UCSD-AML1 (cell line): ENCODE data around the gene CDYL.
"Not testable (repeated sequence)": the region's sequence is repeated elsewhere in the genome, so short reads cannot be mapped to it uniquely, and the experiment has no call there.

Source experiments
- DNase-seq: peaks from one replicate; lab custom pipeline; 2025; ENCODE audit not compliant: unreplicated experiment; lab: John Stamatoyannopoulos, UW

CDYL gene

GRCh38 chr6:4829089-4829488 lies 52.9 kb downstream of the CDYL start:
- no peak for DNase-seq

DNA sequence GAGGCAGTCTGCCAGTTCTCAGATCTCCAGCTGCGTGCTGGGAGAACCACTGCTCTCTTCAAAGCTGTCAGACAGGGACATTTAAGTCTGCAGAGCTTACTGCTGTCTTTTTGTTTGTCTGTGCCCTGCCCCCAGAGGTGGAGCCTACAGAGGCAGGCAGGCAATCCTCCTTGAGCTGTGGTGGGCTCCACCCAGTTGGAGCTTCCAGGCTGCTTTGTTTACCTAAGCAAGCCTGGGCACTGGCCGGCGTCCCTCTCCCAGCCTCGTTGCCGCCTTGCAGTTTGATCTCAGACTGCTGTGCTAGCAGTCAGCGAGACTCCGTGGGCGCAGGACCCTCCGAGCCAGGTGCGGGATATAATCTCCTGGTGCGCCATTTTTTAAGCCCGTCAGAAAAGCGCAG lies 59.3 kb downstream of the CDYL start:
- DNase-seq: not testable (repeated sequence)

DNA sequence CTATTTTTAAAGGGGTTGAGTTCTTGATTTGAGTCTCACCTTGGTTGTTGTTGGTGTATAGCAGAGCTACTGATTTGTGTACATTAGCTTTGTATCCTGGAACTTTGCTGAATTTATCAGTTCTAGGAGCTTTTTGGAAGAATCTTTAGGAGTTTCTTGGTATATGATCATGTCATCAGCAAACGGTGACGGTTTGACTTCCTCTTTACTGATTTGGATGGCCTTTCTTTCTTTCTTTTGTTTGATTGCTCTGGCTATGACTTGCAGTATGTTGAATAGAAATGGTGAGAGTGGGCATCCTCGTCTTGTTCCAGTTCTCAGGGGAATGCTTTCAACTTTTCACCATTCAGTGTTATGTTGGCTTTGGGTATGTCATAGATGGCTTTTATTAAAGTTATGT lies 64.0 kb downstream of the CDYL start:
- no peak for DNase-seq

DNA sequence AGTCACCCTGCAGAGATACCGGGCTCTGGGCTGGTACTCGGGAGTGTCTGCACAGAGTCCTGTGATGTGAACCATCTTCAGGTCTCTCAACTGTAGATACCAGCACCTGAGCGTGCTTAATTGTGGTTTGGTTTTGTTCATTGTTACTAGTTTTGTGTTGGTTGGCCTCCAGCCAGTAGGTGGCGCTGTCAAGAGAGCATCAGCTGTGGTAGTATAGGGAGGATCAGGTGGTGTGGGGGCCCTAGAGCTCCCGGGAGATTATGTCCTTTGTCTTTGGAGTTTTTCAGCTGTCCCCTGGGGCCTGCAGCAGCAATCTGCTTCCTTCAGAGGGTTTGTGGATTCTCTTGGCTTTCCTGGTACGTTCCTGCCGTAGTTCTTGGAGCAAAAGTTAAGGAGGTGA lies 67.9 kb downstream of the CDYL start:
- DNase-seq: no peak

- DNase-seq: no peak
These were observed 70.2 kb downstream of the CDYL start for GRCh38 chr6:4846387-4846786.

GRCh38 chr6:4848382-4849068 lies 72.3 kb downstream of the CDYL start:
- DNase-seq: no peak

GRCh38 chr6:4849226-4850022 lies 73.2 kb downstream of the CDYL start:
- no peak for DNase-seq

GRCh38 chr6:4851035-4851434 lies 74.8 kb downstream of the CDYL start:
- DNase-seq: no peak

- DNase-seq: not testable (repeated sequence)
These were observed 76.0 kb downstream of the CDYL start for GRCh38 chr6:4852186-4852585.

DNA sequence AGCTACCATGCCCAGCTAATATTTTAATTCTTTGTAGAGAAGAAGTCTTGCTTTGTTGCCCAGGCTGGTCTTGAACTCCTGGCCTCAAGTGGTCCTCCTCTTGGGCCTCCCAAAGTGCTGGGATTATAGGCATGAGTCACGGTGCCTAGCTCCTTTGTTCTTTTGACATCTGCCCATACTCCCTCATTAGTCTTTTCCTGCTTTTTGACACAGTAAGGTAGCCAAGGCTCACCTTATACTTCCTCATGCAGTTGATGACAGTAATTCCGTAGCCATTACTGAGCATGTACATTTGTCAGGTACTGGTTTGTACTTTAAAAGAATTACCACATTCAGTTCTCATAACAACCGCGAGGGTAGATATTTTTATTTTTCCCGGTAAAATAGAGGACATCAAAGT lies 76.7 kb downstream of the CDYL start:
- DNase-seq: no peak

DNA sequence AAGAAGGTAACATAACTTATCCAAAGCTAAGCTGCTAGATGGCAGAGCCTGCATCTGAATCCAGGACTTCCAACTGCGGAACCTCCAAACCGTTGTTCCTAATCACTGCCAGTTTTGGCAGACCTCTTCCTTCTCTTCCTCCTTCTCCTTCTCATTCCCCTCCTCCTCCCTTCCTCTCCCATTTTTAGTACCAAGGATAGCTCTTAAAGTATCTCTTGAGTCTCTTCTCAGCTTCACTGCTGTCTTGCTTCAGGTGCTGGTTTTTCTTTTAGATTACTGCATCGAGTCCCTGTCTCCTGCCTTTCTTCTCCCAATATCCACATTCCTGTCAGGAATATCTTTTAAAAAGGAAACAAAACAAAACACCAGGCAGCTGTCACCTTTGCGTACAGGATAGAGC lies 77.1 kb downstream of the CDYL start:
- no peak for DNase-seq

- no peak for DNase-seq
These were observed 77.7 kb downstream of the CDYL start for GRCh38 chr6:4853782-4854511.

DNA sequence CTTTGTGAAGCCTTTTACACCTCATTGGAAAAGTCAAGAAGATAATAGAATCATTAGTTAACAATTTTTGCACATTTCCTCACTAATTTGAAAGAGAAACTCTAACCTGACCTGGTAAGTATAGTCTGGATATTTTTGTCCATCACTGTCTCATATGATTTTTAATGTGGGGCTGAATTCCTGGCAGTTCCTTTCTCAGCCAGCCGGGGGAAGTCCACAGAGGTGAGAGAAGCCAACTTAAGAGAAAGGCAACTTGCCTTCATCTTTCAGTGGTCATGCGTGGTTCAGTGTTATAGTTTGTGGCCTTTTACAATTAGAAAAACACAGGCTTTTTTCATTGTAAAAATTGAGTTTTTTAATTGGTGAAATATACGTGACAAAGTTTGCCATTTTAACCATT lies 80.6 kb downstream of the CDYL start:
- DNase-seq: no peak

DNA sequence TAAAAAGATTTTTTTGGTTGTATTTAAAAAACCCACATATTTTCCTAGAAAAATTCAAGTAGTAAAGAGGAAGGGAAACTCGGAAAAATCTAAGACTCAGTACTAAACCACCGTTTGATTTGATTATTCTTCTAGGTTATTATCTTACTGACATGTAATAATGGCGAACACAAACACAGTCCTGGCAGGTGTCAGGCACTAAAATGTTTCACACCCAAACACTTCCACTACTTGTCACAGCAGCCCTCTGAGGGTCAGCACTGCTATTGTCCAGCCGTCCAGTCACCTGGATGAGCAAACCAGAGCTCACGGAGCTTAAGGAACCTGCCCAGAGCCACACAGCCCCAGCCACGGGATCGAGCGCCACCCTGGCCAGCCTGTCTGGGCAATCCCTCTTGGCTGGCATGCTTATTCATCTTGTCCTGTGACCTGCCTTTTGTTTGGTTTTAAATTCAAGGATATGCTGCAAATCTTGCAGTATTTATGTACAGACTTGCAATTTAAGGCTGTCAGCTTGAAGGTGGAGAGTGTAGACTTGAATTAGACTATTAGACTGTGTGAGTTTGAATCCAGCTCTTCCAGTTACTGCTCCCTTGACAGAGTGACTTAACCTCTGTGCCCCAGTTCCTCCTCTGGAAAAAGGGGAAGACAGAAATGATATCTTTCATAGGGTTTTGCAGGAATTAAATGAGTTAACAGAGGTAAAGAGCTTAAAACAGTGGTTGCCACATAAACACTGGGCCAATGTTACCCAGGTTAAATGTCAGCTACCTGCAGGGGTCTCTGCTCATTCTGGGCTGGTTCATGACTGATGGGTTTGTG lies 82.2 kb downstream of the CDYL start:
- DNase-seq: no peak

- DNase-seq: no peak
These were observed 84.2 kb downstream of the CDYL start for GRCh38 chr6:4860387-4860786.

DNA sequence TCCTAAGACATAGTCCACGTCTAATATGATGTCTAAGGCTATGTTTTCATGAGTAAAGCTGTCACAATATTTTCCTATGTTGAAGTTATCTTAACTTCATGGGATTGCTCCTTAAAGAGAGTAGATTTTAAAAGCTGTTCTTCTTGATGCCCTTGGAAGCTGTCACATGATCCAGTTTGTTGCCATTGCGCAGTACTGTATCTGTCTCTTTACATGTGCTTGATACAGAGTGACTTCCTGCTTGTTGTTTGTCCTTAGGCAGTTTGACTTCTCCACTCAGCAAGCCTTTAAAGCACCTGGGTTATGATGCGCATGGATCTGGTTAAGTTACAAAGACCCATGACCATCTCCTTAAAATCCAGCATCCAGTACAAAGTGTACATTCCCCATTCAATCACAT lies 85.4 kb downstream of the CDYL start:
- DNase-seq: no peak

DNA sequence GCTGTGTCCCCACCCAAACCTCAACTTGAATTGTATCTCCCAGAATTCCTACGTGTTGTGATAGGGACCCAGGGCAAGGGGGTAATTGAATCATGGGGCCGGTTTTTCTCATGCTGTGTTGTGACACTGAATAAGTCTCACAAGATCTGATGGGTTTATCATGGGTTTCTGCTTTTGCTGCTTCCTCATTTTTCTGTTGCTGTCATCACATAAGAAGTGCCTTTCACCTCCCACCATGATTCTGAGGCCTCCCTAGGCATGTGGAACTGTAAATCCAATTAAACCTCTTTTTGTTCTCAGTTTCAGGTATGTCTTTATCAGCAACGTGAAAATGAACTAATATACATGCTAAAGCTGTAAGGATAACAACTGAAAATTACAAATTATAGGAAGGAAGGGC lies 88.3 kb downstream of the CDYL start:
- DNase-seq: no peak

DNA sequence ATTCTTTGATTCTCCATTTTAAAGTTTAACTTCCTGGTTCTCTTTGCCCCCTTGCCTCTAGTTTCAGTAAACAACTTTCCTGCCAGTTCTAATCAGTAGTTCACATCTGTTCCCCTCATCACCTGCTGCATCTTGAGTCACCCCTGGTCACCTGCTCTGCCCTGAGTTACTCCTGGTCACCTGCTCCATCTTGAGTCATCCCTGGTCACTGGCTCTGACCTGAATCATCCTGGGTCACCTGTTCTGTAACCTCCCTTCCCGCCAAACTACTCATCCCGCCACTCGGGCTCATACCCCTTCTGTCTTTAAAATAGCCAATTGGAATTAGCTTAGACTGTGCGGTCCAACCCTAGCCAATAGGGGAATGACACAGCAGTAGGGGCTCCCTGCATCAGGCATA lies 88.8 kb downstream of the CDYL start:
- not testable (repeated sequence) for DNase-seq

GRCh38 chr6:4870821-4871494 lies 94.8 kb downstream of the CDYL start:
- DNase-seq: no peak

- DNase-seq: no peak
These were observed 95.6 kb downstream of the CDYL start for GRCh38 chr6:4871825-4872224.

DNA sequence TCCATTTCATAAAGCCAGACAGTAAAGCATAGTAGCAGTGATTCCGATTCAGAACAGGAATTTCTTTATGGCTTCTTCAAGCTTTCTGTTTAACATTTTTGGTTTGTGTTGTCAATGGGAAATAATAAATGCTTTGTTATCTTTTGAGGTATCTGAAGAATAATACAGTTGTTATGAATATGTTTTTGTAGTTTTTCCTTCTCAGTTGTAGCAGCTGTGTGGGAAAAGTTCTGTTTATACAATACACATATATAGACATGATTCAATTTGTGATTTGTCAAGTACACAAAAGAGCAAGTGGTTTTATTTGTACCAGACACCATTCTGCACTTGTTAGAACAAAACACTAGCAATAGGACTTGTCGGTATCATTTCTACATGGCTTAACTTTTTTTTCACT lies 96.6 kb downstream of the CDYL start:
- no peak for DNase-seq
